ENCODE results near the gene SGCE. TPM values are rescaled to one million over a fixed set of nuclear protein-coding genes. Genes with fewer than 3 reads are reported as not detected.

Gene SGCE
- total RNA-seq, 2 experiments from 2014 or later: 23.5 to 27.1 TPM

DNA sequence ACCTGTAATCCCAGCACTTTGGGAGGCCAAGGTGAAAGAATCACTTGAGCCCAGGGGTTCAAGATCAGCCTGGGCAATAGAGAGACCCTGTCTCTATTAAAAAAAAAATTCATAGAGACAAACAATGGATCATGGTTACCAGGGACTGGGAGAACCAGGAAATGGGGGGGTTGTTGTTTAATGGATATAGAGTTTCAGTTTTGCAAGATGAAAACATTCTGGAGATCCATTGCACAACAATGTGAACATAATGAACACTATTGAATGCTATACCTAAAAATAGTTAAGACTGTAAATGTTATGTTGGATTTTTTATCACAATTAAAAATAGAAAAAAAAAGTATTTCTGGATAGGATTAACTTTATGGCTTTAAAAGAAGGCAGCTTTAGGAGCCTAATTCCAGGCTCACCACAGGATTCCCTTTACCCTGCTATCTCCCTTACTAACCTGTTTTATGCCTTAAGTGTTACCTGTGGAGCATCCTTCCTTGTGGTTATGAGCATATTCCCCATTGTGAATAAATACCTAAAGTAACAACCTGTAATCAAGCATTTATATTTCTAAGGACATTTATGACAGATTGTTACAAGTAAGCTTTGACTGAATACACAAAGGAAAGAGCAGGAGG, 45.1 kb upstream of the SGCE start:
- intact Hi-C loops (cut with micrococcal nuclease; ENCODE audit: unreplicated experiment): no loop called here
- Histone ChIP-seq H3K79me2 (ENCODE audit: insufficient read depth, low read depth, low read length) (no peaks in the 10 kb centered on the region), H3K27ac (ENCODE audit: low read depth, low read length, poor library complexity, severe bottlenecking) (no peak overlapping the region), H3K4me2 (ENCODE audit: low read length) (no peak overlapping the region), H3K4me3 (ENCODE audit: low read depth, low read length, poor library complexity, severe bottlenecking) (no peak overlapping the region), H3K9me2 (ENCODE audit: insufficient read depth, low read length) (no peaks in the 10 kb centered on the region), H3K36me3 (ENCODE audit: insufficient read depth, low read length) (no peaks in the 10 kb centered on the region), H3K4me1 (ENCODE audit: insufficient read depth, low read length, poor library complexity, severe bottlenecking) (no peaks in the 10 kb centered on the region), H4K20me1 (ENCODE audit: insufficient read depth, low read length) (no peaks in the 10 kb centered on the region), H3K9me3 (ENCODE audit: low read length) (no peaks in the 10 kb centered on the region), H2AFZ (ENCODE audit: low read length) (no peak overlapping the region)
- no peak for TF ChIP-seq EZH2phosphoT487 (IDR thresholded peaks at IDR 0.05; ENCODE audit: borderline replicate concordance, low read depth, low read length)
- TF ChIP-seq, protein P1, sequence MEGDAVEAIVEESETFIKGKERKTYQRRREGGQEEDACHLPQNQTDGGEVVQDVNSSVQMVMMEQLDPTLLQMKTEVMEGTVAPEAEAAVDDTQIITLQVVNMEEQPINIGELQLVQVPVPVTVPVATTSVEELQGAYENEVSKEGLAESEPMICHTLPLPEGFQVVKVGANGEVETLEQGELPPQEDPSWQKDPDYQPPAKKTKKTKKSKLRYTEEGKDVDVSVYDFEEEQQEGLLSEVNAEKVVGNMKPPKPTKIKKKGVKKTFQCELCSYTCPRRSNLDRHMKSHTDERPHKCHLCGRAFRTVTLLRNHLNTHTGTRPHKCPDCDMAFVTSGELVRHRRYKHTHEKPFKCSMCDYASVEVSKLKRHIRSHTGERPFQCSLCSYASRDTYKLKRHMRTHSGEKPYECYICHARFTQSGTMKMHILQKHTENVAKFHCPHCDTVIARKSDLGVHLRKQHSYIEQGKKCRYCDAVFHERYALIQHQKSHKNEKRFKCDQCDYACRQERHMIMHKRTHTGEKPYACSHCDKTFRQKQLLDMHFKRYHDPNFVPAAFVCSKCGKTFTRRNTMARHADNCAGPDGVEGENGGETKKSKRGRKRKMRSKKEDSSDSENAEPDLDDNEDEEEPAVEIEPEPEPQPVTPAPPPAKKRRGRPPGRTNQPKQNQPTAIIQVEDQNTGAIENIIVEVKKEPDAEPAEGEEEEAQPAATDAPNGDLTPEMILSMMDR (conservative IDR thresholded peaks at IDR 0.05; ENCODE audit: low read length): no peak
- no peak for DNase-seq (ENCODE audit: low spot score)
- BruUV-seq (replicated peaks): no TSS peak
- POLR2A ChIA-PET: interaction anchor here (0.6 kb wide), 1 partner anchor 171 kb away, joined by 3 read pairs; no protein-coding TSS in a partner anchor
- CTCF ChIA-PET (ENCODE audit: unreplicated experiment): no interaction called here

DNA sequence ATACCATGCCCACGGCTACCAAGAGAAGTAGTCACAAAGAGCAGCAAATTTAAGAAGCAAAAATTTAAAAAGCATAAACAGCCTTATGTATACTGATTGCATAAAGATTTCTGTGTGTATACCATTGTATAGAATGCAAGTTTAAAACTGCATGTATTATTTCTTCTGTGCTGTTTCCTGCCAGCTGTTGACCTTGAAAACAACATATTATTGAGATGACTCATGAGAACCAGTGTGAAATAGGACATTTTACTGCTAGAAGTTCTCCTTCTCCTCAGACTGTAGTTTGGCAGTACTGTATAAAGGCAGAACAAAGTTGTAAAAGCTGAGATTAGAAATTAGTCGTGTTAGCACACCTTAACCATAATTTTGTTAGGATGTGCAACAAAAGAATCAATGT, 42.3 kb upstream of the SGCE start:
- no peak for DNase-seq (ENCODE audit: low spot score)
- ChIA-PET CTCF (ENCODE audit: unreplicated experiment) (no interaction called here), POLR2A (no interaction called here)
- H3K36me3 ChIP-seq (ENCODE audit: insufficient read depth, low read length): no peaks in the 10 kb centered on the region
- H3K79me2 ChIP-seq (ENCODE audit: insufficient read depth, low read depth, low read length): no peaks in the 10 kb centered on the region
- no peaks in the 10 kb centered on the region for H3K9me3 ChIP-seq (ENCODE audit: low read length)
- no peak for TF ChIP-seq EZH2phosphoT487 (IDR thresholded peaks at IDR 0.05; ENCODE audit: borderline replicate concordance, low read depth, low read length)
- TF ChIP-seq, protein P1 (conservative IDR thresholded peaks at IDR 0.05; ENCODE audit: low read length): no peak
- no peaks in the 10 kb centered on the region for H4K20me1 ChIP-seq (ENCODE audit: insufficient read depth, low read length)
- no peak overlapping the region for H3K27ac ChIP-seq (ENCODE audit: low read depth, low read length, poor library complexity, severe bottlenecking)
- H3K9me2 ChIP-seq (ENCODE audit: insufficient read depth, low read length): no peaks in the 10 kb centered on the region
- H3K4me2 ChIP-seq (ENCODE audit: low read length): no peak overlapping the region
- no TSS peak for BruUV-seq (replicated peaks)
- no peak overlapping the region for H2AFZ ChIP-seq (ENCODE audit: low read length)
- H3K4me3 ChIP-seq (ENCODE audit: low read depth, low read length, poor library complexity, severe bottlenecking): no peak overlapping the region
- intact Hi-C loops (cut with micrococcal nuclease; ENCODE audit: unreplicated experiment): no loop called here
- no peaks in the 10 kb centered on the region for H3K4me1 ChIP-seq (ENCODE audit: insufficient read depth, low read length, poor library complexity, severe bottlenecking)
